NCI-H82 treated with DMSO at 0.1 percent for 48 hours (cell line): ENCODE data around the gene TSHZ2.
"Not testable (repeated sequence)": the region's sequence is repeated elsewhere in the genome, so short reads cannot be mapped to it uniquely, and the experiment has no call there.

Experiments used
- DNase-seq: peaks from one replicate; lab custom pipeline; 2025; ENCODE audit not compliant: unreplicated experiment; lab: John Stamatoyannopoulos, UW

Gene TSHZ2

DNA sequence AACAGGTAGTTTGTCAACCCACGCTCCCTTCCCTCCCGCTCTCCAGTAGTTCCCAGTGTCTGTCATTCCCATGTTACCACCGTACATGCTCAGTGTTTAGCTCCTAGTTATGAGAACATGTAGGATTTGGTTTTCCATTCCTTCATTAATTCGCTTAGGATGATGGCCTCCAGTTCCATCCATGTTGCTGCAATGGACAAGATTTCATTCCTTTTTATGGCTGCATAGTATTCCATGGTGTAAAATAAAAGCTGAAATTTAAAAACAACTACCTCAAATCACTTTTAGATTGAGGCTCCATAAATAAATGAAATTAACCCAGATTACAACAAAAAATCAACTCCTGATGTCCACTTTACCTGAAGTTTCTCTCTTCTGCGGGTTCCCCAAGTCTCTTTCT lies 430.9 kb downstream of the TSHZ2 start:
- DNase-seq = no peak

GRCh38 chr20:53405139-53405538 lies 433.0 kb downstream of the TSHZ2 start:
- no peak for DNase-seq

DNA sequence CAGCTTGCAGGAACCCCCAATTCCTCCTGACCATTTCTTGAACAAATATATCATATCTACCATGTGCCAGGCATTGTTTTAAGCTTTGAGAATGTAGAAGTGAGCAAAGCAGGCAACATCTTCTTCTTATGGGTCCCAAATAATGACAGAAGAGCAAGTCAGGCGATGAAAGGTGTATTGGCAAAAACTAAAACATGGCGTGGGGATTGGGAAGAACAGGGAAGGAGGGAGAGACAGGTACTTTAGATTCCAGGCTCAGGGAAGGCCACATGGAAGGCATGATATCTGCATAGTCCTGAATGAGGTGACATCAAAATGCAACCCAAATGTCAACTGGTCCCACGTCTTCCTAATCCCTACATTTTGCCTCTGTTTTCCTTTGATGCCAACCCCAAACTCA lies 434.4 kb downstream of the TSHZ2 start:
- no peak for DNase-seq

DNA sequence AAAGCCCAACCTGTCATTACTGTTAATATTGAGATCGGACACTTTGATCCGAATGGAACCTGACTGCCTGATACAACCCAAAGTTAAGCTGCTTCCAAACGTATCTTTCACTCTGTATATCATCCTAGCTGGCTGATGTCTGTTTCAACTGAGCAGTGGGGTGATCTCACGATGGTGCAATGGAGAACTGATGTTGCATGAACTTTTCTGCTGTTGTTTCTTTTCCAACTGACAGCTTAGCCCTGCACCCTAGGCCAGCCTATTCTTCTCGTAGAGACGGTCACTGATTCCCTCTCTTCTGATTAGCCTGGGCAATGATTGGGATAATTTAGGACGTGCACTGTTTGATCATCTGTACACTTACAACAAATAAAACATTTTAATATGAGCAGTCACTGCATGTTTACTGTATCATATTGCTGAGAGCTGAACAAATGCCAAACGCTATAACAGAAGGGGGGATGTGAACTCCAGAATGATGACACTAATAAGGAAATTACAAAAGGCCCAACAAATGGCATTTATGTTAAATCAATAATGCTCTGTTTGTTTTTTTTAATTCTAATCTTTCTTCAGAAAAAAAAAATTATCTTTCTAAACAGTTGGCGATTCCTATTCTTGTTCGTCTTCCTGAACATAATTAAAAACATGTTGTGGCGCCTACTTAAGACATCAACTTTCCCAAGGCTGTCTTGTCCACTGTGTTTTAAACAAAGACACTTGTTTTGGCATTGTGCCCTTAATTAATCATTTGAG lies 436.7 kb downstream of the TSHZ2 start:
- DNase-seq = no peak

GRCh38 chr20:53409447-53409717 lies 437.2 kb downstream of the TSHZ2 start:
- no peak for DNase-seq

- DNase-seq = no peak
These were observed 439.0 kb downstream of the TSHZ2 start for GRCh38 chr20:53411129-53411528.

- DNase-seq = no peak
These were observed 439.7 kb downstream of the TSHZ2 start for GRCh38 chr20:53411891-53412290.

- no peak for DNase-seq
These were observed 440.5 kb downstream of the TSHZ2 start for GRCh38 chr20:53412577-53413185.

GRCh38 chr20:53413186-53413631 lies 441.1 kb downstream of the TSHZ2 start:
- DNase-seq = peak; percentile 4

DNA sequence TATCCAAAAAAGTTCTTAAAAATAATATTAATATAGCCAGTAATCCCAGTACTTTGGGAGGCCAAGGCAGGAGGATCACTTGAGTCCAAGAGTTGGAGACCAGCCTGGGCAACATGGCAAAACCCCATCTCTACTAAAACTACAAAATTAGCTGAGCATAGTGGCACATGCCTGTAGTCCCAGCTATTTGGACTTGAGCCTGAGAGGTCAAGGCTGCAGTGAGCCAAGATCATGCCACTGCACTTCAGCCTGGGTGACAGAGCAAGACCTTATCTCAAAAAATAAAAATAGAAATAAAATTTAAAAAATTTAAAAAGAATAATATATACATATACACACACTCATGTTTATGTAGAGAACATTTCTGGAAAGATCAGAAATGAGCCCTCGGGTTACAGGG lies 441.7 kb downstream of the TSHZ2 start:
- not testable (repeated sequence) for DNase-seq

GRCh38 chr20:53419693-53420460 lies 447.7 kb downstream of the TSHZ2 start:
- peak; percentile 26 for DNase-seq

DNA sequence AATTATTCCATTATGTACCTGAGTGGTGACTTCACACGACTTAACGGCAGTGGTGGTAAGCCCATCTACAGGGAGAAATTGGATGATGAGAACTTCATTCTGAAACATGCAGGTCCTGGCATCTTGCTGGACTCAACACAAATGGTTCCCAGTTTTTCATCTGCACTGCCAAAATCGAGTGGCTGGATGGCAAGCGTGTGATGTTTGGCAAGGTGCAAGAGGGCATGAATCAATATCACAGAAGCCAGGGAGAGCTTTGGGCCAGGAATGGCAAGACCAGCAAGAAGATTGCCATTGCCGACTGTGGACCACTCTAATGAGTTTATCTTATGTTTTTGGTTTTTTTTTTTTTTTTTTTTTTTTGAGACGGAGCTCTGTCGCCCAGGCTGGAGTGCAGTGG lies 449.2 kb downstream of the TSHZ2 start:
- DNase-seq = no peak

- no peak for DNase-seq
These were observed 449.9 kb downstream of the TSHZ2 start for GRCh38 chr20:53422039-53422438.

DNA sequence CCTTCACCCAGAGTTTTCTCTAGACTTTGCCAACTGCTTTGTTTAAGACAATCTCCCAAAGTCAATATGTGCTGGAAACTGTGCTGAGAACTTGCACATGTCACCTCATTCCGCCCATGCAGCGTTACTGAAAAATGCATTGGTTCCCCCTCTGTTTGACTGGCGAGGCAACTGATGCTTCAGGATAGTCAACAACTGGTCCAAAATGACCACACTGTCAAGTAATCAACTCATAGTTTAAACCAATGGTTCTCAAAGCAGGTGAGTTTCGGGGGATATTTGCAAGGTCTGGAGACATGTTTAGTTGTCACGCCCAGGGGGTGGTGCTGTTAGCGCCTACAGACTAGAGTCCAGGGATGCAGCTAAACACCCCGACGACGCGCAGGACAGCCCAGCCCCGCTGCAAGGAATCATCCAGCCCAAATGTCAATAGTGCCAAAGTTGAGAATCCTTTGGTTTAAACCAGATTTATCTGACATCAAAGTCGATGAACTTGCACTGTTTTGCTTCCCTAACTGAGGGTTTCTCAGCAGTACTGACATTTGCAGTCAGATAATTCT lies 451.5 kb downstream of the TSHZ2 start:
- DNase-seq = no peak

- no peak for DNase-seq
These were observed 453.3 kb downstream of the TSHZ2 start for GRCh38 chr20:53425481-53425880.

DNA sequence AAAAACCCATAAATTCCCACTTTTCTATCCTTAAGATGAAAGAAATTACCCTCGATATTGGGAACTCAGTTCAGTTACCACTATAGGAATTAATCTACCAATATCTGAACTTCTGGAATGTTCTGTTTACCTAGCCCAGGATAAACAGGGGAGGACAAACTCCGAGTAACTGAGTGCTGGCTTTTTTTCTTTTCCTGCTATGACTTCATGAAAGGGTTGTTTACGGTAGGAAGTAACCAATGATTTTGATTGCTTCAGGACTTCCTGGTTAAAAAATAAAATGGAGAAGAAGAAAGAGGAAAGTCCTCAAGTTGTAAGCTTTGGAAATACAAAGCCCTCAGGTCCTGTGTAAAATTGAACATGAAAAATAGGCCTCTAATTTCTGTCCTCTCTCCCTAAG lies 453.8 kb downstream of the TSHZ2 start:
- DNase-seq = no peak

DNA sequence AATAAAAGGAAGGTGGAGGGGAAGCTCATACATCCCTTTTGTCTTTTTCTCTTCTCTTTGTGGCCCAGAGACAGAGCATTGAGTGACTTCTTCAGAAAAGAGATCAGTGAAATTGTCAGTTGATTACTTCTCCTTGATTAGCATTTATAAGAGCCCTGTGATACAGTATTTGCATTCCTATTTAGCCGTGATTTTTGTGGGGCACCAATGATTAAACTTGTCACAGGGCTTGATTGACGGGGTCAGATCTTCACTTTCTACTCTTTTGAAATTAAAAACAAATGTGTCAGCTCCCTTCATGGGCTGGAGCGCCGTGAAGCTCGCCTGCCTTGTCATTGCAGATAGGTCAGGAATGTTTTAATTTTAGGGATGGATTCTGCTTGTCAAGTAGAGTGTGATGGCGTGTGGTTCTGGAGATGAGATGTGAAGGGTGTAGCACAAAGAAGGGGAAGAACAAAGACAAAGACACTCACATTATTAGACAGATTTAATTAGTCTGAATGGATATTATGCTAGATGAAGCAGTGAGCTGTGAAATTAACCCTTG lies 454.7 kb downstream of the TSHZ2 start:
- no peak for DNase-seq

DNA sequence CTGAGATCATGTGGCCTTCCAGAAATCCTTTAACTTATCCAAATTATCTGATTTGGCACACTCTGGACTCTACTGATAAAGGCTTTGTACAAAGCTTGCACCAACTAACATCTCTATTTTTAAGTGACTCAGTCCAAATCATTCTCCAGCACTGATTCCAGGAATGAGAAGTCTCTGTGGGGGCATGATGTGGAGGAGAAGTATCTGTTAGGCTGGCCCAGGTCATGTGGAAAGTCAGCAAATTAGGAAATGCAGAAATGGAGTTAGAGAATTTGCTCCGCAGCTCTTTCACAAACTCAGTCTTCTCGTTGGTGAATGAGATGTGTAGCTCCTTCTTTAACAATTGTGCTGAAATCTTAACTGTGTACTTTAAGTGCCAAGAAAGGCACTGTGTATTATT lies 455.8 kb downstream of the TSHZ2 start:
- DNase-seq = no peak

DNA sequence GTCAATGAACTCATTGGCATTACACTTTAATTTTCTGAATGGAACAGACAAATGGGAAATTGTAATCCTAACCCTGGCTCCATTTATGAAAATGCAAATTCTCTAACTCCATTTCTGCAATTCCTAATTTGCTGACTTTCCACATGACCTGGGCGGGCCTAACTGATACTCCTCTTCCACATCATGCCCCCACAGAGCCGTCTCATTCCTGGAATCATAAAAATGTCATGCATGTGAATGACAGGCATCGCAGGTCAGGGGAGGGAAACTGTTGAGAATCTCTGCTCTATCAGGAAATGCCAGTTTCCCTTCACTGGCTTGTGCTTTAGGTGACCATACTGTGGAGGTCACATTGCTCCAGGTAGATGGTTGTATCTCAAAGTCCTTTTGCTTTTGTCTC lies 456.4 kb downstream of the TSHZ2 start:
- no peak for DNase-seq

- no peak for DNase-seq
These were observed 456.8 kb downstream of the TSHZ2 start for GRCh38 chr20:53428996-53429395.

DNA sequence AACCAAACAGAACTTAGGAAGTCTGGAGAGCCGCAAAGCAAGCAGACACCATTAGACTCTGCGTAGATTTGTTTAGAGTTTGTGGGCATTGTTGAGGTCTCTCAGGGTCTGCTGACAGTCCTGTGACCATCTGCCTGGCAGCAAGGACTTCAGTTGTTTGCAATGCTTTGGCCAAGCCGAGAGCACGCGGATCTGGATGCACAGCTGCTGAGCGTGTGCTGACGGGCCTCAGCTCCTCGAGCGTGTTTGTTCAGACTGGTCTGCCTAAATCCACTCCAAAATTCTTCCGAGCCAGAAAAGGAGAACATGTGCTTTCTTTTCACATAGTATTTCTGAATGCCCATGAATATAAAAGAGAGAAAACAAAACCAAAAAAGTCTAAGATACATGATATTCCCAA lies 462.5 kb downstream of the TSHZ2 start:
- no peak for DNase-seq

- DNase-seq = not testable (repeated sequence)
These were observed 464.8 kb downstream of the TSHZ2 start for GRCh38 chr20:53436927-53437326.
